GM19193 (cell line): ENCODE results near the gene YLPM1.
A peak's percentile ranks its signal among the peaks of the same experiment; 100 is the strongest.

Experiments
- POLR2A ChIP-seq: IDR thresholded peaks from 4 replicates; pipeline ENCODE4 v1.6.1; 2011; ENCODE audit not compliant: insufficient read depth, insufficient read length; ENCODE audit errors: extremely low read depth

Gene YLPM1

GRCh38 chr14:74866708-74867389 lies 103.7 kb downstream of the YLPM1 start:
- TF ChIP-seq POLR2A, result no peak

- no peak for TF ChIP-seq POLR2A
Observed at GRCh38 chr14:74867673-74868072, 104.6 kb downstream of the YLPM1 start.

GRCh38 chr14:74868739-74869138 lies 105.6 kb downstream of the YLPM1 start:
- TF ChIP-seq POLR2A, result no peak

GRCh38 chr14:74871819-74872218 lies 108.7 kb downstream of the YLPM1 start:
- TF ChIP-seq POLR2A, result no peak

- TF ChIP-seq POLR2A, result no peak
Observed at GRCh38 chr14:74875204-74875603, 112.1 kb downstream of the YLPM1 start.

- peak; percentile 33 for TF ChIP-seq POLR2A
Observed at GRCh38 chr14:74875941-74876913, 113.1 kb downstream of the YLPM1 start, which contains the start of gene PROX2. Gene PROX2, minus strand, starts transcription at chr14:74876145. Its CDS starts 12,311 bp downstream, at chr14:74863834.

GRCh38 chr14:74879427-74880182 lies 116.5 kb downstream of the YLPM1 start:
- TF ChIP-seq POLR2A, result no peak

GRCh38 chr14:74881431-74882102 lies 118.5 kb downstream of the YLPM1 start, which contains the start of gene DLST:
Gene DLST, plus strand, starts transcription at chr14:74881916. Its CDS starts 38 bp downstream, at chr14:74881954.
- peak; percentile 94 for TF ChIP-seq POLR2A

- TF ChIP-seq POLR2A, result no peak
Observed at GRCh38 chr14:74882103-74882920, 119.2 kb downstream of the YLPM1 start.
